ENCODE data around the gene CD80.

- TF ChIP-seq ZNF274 (IDR thresholded peaks at IDR 0.05; ENCODE audit: low read depth, low read length) (no peak), YY1 (IDR thresholded peaks at IDR 0.05; ENCODE audit: insufficient read depth, insufficient read length) (no peak)
Measured at GRCh38 chr3:119494597-119494996, 64.8 kb downstream of the CD80 start.

All from NT2/D1 (cell line).